ENCODE results near the gene MAMDC4.

MAMDC4 gene

DNA sequence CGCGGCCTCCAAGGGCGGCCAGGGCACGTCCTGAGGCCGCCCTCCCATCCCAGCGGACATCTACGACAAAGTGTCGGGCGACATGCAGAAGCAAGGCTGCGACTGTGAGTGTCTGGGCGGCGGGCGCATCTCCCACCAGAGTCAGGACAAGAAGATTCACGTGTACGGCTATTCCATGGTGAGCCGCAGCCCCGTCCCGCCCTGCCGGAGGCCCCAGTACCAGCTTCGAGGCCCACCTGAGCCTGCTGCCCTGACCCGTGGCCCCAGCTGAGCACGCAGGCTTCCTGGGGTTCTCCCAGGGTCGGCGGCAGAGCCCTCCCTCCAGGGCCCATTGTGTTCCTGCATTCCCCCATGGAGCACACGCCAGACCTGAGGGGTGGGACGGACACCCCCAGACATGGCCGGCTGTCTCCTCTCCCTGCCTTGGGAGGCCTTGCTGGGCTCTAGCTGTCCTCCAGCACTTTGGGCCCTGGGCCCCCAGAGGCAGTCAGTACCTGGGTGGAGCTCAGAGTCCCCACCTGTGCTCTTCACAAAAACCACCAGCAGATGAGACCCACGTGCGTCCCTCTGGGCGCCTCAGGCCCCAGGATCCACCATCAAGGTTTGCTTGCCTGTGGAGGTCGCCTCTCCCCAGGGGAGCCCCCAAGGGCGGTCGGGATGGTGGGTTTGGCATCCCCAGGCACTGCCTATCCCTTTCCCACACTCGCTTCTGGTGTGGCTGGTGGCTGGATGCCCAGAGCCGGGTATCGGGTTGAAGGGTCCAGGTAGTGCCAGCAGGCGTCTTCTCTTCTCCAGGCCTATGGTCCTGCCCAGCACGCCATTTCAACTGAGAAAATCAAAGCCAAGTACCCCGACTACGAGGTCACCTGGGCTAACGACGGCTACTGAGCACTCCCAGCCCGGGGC, 1.9 kb upstream of the MAMDC4 start:
- DNase-seq: no peak

DNA sequence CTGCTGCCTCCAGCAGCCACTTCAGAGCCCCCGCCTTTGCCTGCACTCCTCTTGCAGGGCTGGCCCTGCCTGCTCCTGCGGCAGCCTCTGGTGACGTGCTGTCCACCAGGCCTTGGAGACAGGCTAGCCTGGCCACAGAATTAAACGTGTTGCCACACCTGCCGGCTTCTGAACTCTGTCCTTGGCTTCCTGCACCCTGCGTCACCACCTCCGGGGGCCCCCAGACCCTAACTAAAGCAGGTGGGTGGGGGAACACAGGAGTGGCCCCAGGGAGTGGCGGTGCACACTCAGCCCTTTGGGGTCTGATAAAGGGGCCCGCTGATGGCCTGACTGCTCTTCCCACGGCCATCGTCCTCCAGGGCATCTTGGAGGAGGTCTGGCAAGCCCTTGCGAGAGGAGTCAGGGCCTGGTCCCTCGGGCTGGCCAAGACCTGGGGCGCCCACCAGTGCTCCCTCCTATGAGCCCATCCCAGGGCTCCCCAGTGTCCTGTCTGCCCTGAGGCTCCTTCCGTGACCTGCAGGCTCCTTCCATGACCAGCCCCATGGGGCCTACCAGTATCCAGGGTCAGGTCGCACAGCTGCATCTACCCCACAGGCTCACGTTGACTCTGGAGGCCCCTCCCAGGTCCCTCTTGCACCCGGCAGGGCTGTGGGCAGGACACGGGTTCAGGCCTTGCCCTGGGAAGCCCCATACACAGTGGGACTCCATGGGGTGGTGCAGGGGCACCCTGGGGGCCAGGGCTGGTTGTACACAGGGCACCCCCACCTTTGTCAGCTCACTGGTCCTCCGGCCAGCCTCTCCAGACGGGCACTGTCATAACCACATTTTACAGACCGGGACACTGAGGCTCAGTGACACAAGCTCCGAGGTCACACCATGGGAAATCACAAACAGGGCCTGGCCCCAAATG, 1.0 kb upstream of the MAMDC4 start:
- DNase-seq: no peak

- no peak for DNase-seq
Measured at GRCh38 chr9:136852664-136853595, 784 bp downstream of the MAMDC4 start.

- DNase-seq: no peak
Measured at GRCh38 chr9:136853596-136854112, 1.5 kb downstream of the MAMDC4 start.

DNA sequence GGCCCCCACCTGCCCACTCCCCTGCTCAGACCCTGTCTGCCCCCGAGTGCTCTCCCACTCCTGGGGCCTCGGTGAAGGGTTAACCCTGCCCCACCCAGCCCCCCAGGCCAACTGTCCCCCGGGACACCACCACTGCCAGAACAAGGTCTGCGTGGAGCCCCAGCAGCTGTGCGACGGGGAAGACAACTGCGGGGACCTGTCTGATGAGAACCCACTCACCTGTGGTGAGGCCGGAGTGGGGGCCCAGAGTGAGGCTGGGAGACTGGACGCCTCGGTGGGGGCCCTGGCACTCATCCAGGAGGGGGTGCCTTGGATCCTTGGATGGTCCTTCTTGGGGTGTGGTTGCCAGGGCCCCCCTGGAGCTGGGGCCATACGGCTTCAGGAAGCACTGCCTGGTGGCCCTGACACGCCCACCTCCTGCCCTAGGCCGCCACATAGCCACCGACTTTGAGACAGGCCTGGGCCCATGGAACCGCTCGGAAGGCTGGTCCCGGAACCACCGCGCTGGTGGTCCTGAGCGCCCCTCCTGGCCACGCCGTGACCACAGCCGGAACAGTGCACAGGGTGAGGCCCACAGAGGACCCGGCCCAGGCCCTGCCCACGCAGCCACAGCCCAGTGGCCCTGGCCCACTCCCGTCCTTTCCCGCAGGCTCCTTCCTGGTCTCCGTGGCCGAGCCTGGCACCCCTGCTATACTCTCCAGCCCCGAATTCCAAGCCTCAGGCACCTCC, 2.1 kb downstream of the MAMDC4 start:
- DNase-seq: no peak

DNA sequence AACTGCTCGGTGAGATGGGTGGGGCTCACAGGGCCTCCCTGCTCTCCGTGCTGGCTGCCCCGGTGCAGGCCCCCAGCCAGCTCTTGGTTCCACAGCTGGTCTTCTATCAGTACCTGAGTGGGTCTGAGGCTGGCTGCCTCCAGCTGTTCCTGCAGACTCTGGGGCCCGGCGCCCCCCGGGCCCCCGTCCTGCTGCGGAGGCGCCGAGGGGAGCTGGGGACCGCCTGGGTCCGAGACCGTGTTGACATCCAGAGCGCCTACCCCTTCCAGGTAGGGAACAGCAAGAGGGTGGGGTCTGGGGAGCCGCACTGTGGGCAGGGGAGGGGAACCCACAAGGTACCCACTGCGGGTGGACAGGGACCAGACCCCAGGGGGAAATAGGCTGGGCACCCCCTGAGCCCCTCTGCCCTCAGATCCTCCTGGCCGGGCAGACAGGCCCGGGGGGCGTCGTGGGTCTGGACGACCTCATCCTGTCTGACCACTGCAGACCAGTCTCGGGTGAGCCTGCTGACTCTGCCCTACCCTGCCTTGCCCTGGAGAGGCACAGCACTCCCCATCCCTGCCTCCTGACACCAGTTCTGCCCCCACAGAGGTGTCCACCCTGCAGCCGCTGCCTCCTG, 2.8 kb downstream of the MAMDC4 start:
- DNase-seq: no peak

- DNase-seq: no peak
Measured at GRCh38 chr9:136855461-136856078, 3.4 kb downstream of the MAMDC4 start.

DNA sequence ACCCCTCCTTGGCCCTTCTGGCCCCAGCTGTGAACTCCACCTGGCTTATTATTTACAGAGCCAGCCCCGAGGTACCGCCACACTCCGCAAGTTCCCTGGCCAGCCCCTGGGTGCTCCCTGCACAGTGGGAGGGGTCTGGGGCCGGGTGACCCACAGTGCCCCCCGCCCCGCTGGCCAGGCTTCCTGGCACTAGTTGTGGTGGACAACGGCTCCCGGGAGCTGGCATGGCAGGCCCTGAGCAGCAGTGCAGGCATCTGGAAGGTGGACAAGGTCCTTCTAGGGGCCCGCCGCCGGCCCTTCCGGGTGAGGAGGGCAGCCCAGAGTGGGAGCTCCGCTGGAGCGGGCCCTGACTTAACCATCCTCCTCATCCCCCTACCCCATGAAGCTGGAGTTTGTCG, 3.9 kb downstream of the MAMDC4 start:
- DNase-seq: no peak

- no peak for DNase-seq
Measured at GRCh38 chr9:136856541-136857141, 4.5 kb downstream of the MAMDC4 start.

DNA sequence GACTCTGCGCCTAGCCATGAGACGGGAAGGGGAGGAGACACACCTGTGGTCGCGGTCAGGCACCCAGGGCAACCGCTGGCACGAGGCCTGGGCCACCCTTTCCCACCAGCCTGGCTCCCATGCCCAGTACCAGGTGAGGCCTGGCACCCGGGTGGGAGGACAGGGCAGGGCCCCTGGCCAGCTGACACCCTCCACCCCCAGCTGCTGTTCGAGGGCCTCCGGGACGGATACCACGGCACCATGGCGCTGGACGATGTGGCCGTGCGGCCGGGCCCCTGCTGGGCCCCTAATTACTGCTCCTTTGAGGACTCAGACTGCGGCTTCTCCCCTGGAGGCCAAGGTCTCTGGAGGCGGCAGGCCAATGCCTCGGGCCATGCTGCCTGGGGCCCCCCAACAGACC, 5.0 kb downstream of the MAMDC4 start:
- no peak for DNase-seq

GRCh38 chr9:136857581-136858412, 5.7 kb downstream of the MAMDC4 start:
- DNase-seq: no peak

- no peak for DNase-seq
Measured at GRCh38 chr9:136858452-136858843, 6.3 kb downstream of the MAMDC4 start.

- DNase-seq: no peak
Measured at GRCh38 chr9:136858844-136859757, 7.0 kb downstream of the MAMDC4 start.

- no peak for DNase-seq
Measured at GRCh38 chr9:136860529-136860928, 8.4 kb downstream of the MAMDC4 start.

GRCh38 chr9:136860933-136861873, 9.1 kb downstream of the MAMDC4 start:
- no peak for DNase-seq

- no peak for DNase-seq
Measured at GRCh38 chr9:136861874-136862457, 9.8 kb downstream of the MAMDC4 start.

All from fibroblast of skin of abdomen (primary cell).